Islet of Langerhans (tissue), 1 donor: ENCODE results near the gene PDSS2.
"Not testable (repeated sequence)": the region's sequence is repeated elsewhere in the genome, so short reads cannot be mapped to it uniquely, and the experiment has no call there.

Experiments used
- FAIRE-seq: peaks from one replicate; lab custom pipeline; 2011; peaks lifted over from hg19 to GRCh38; lab: Jason Lieb, UNC

Gene PDSS2

DNA sequence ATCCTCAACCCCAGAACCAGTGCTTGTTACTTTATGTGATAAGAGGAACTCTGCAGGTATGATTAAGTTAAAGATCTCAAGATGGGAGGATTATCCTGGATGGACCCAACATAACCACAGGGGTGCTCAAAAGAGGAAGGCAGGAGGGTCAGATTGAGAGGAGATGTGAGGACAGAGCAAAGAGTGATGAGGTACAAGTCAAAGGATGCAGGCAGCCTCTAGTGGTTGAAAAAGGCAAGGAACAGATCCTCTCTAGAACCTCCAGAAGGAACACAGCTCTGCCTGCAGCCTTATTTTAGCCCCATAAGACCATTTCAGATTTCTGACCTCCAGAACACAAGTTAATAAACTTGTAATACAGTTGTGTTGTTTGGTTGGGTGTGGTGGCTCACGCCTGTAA lies 41.2 kb downstream of the PDSS2 start:
- FAIRE-seq = no peak

DNA sequence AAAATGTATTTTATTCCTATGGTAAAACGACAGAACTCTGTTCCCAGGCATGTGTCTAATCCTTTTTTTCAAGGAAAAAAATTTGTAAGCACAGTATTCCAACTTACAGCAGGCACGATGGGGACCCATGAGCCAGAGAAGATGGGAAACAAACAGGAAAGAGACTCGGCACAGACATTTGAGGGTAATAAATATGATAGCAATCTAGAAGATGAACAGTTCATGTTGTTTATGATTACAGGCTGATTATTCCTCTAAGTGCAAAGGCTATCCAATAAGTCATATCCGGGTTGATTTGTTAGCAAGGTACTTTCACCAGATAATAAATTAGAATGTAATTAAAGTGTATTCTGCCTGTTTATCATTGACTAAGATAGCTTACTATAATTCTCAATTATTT lies 43.2 kb downstream of the PDSS2 start:
- no peak for FAIRE-seq

DNA sequence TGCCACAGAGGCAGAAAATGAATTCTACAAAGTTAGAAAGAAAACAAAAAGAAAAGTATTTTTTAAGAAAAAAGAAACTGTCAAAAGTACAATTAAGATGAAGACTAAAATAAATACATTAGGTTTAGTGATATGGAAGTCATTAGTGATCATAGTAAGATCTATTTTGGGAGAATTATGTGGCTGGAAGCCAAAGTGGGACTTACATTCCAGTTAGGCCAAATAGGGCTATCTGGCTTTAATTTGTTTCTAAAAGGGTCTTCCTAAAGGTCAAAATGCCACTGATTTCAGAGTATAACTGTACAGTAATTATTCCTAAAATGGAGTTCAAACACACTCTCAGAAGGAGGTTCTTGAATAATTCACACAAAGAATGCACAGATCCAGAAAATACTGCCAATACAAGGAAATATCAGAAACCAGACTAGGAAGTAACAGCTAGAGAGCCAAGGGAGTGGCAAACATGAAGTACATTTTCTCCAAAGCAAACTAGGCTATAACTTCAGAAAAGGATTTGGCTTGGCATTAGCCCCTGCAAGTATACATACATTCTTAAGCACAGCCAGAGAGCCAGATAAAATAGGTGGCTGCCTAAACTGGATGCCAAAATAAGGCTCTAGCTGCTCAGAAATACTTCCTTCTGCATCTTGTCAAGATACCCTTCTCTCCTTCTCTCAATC lies 45.3 kb downstream of the PDSS2 start:
- no peak for FAIRE-seq

DNA sequence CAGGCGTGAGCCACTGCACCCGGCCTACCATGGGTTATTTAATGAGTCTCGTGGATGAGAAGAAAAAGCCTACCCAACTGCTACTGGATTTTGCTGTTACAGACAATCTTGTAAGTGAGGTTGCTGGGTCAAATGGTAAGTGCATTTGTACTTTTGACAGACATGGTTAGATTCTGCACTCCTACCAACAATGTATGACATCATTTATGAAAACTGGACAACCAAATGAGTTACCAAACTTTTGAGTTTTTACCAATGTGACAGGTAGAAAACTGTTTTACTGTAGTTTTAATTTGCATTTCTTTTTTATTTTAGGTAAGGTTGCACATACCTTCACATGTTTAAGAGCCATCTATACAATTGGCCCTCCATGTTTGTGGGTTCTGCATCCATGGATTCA lies 48.2 kb downstream of the PDSS2 start:
- no peak for FAIRE-seq

DNA sequence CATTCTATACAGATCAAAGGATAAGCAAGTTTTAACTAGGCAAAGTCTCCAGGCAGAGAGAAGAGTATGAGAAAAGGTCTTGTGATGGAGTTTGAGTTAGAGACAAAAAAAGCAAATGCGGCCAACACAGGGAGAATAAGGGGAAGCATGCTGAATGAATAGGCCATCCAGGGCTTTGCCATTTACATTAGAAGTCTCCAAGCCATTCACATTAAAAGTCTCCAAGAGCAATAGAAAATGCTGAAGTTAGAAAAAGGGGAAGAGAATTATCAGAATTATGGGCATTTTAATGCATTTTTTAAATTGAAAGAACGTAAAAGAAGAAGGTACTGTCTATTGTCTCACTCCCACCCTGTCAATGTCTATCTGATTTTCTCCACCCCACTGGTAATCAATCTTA lies 49.4 kb downstream of the PDSS2 start:
- FAIRE-seq = no peak

DNA sequence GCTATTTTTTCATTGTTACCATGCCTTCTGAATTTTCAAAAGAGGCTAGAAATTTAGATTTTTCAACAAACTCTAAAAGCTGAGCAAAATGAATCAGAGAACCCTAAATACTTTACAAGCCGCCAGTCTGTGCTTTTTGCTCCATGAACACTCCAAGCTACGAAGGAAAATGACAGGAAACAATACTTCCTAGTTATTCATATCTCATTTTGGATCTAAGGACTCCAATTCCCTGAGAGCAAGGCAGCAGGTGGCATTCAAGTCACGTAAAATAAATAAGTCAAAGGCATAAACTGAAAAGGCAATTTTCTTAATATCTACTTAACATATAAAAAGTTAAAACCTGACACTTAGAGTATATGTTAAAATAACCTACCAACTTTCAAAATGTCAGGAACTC lies 50.6 kb downstream of the PDSS2 start:
- FAIRE-seq = no peak

DNA sequence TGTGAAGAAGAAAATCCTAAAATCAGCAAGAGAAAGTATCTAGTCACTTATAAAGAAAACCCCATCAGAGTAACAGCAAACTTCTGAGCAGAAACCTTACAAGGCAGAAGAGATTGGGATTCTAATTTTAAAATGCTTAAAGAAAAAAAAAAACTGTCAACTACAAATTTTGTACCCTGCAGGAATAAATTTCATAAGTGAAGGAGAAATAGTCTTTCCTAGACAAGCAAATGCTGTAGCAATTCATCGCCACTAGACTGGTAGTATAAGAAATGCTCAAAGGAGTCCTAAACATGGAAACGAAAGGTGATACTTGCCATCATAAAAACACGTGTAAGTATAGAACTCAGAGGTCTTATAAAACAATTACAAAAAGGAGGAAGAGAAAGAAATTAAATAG lies 54.4 kb downstream of the PDSS2 start:
- no peak for FAIRE-seq

DNA sequence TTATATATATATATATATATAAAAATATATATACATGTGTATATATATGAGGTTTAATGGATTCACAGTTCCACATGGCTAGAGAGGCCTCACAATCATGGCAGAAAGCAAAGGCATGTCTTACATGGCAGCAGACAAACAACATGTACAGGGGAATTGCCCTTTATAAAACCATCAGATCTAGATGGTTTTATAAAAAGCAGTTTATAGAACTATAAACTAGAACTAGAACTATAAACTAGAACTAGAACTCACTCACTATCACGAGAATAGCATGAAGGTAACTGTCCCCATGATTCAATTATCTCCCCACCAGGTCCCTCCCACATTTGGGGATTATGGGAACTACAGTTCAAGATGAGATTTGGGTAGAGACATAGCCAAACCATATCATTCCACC lies 56.8 kb downstream of the PDSS2 start:
- no peak for FAIRE-seq

DNA sequence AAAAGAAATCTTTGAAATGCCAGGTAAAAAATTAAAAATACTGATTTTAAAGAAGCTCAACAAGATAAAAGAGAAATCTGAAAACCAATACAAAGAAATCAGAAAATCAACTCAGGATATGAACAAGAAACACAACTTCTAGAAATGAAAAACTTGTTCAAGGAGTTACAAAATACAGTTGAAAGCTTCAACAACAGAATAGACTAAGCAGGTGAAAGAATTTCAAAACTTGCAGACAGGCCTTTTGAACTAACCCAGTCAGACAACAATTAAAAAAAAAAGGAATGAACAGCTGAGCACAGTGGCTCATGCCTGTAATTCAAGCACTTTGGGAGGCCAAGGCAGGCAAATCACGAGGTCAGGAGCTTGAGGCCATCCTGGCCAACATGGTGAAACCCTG lies 57.8 kb downstream of the PDSS2 start:
- no peak for FAIRE-seq

DNA sequence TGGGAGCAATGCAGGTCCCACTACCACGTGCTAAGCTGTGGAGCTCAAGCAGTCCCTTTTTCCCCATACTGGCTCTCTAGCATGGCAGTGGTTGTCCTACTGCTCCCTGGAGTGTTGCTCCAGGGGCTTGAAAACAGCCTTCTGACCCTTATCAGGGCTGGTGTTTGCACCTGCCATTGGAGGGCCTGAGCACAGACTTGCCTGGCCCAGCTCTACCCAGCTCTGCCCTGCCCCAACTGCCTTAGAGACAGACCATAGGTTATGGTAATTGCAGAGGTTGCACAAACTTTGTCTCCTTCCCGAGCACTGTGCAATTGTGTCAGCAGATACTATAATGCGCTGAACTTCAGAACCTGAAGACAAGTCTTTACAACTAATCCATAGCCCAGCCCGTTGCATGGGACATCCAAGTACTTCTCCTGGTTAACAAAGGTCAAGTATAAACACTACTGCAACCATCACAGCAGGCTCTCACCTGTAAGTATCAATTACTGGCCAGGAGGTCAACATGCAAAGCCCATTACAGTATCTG lies 58.7 kb downstream of the PDSS2 start:
- no peak for FAIRE-seq

DNA sequence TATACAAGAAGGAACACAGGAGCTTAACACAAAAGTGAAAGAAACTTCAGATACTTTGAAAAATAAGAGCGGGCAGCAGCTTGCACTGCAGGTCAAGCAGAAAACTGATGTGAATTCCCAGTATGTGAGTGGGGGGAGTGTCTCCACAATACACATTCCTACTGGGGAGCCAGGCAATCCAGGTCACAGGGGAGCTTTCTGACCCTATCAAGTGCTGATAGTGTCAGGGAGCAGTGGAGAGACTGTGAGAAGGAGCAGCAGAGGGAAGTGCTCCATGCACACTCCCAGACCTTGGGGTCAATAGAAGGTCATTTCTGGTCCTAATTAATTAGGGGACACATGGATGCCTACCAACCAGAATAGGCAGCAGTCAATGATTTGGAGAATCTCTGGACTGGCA lies 59.4 kb downstream of the PDSS2 start:
- FAIRE-seq = no peak

DNA sequence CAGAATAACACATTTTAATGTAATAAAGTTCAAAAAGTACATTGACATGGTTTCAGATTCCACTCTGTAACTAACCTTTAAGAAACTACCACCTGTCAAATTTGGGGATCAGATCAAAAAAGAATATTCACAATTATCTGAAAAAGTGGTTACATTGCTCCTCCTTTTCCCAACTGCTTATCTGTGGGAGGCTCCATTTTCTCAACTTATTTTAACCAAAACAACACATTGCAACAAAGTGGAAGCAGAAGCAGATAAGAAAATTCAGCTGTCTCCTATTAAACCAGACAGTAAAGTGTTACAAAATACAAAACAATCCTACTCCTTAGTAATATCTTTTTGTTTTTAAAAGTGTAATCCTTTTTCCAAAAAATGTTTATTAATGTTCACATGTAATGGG lies 61.4 kb downstream of the PDSS2 start:
- FAIRE-seq = no peak

DNA sequence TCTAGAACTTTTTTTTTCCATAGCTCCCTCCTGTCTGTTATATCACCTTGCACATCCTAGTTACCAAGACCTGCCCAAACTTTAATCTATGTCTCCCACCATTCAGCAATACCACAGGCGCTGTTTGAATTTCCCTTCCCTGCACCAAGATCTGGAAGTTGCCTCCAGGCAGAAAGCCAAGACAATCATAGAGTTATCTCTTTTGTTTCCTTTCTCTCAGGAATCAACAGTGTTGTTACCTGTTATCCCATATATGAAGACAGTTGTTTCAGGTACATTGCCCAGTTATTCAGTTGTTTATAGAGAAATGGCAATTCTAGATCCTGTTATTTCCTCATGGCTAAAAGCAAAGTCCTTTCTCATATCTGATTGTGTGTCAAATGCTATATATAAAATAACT lies 63.2 kb downstream of the PDSS2 start:
- FAIRE-seq = no peak

DNA sequence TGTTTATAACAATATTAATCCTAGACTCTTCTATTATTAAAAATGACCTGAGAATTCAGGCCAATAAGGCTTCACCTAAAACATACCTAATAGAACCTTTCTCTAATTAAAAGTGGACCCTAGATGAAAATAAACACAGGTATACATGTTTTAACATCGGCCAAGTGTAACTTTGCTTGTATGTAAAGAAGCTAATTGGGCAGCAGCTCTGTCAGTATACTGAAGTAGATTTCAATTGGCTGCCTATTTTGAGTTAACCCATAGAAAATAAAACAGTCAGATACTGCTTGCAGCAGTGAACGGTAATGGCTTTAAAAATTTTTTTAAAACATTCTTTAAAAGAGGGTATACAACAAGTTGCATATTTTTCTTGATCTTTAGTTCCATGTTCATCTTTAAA lies 67.3 kb downstream of the PDSS2 start:
- FAIRE-seq = no peak

DNA sequence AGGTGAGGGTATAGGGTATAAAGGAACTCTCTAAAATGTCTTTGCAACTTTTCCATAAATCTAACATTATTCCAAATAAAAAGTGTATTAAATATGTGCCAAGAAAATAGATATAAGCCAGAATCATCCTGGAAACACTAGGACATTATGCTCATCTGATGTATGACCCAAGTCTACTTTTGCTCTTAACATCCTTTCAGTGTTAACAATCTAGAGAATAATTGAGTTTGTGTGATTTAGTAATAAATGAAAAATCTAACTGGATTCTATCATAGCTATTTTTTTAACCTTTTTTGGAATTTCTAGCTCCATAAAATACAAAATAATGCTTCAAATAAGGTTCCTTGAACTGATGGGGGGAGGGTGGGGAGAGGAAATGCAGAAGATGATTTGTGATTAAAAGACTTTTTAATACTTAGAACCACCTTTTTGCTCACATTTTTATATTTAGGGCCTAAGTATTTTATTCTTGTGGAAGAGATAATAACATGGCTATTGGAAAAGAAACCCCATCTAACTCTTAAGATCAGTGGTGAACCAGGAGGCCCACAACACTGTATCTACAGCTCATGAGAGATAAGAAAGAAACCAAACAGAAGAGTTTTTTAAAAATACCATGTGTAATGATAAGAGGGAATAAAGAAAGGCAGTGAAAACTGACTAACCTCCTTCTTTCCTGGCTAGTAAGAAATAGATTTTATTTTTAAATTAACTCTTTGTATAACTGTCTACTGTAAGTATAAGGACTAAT lies 68.5 kb downstream of the PDSS2 start:
- FAIRE-seq = no peak

DNA sequence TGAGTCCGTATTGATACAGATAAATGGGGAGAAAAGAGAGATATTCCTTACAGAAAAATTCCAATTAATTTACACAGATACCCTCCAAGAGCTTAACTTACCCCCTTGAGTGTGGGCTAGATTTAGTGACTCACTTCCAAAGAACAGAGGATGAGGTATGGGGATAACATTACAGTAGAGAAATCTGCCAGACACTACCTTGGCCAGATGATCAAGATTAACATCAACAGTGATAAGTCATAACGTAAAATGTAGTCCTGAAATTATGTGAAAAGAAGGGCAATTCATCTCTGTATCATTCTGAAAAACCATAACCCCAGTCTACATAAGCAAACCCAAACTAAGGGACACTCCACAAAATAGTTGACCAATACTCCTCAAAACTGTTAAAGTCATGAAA lies 69.3 kb downstream of the PDSS2 start:
- FAIRE-seq = no peak

DNA sequence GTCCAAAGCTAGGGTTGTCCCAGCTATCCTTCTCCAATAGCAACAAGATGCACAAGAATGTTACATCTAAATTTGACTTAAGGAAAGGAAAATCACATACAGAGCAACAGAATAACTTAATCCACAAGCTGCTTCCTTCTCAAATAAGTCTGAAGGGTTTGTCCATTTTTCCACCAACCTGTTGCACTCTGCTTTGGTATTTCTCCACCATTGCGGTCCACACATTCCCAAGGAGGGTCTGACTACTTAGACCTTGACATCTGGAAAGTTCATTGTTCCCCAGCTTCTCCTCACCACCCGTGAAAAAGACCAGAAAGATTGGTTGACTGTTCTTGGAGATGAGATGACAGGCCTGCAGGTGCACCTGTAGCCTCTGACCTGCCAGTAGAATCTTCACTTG lies 72.5 kb downstream of the PDSS2 start:
- FAIRE-seq = no peak

DNA sequence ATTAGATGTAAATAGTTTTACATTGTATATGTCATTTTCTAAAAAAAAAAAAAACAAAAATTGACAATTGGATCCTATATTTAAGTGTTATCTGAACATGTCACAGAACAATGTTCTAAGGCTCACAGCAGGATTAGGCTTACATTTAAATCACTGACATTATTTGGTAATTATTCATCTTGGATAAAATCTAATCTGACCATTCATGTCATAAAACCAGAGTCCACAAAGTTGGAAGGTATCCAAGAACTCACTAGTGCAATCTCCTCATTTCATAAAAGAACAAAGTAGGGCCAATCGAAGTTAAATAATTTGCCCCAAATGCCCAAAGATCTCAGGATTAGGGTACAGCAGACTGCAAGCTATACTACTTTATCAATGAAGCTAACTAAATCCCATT lies 73.0 kb downstream of the PDSS2 start:
- peak; percentile 84 for FAIRE-seq

DNA sequence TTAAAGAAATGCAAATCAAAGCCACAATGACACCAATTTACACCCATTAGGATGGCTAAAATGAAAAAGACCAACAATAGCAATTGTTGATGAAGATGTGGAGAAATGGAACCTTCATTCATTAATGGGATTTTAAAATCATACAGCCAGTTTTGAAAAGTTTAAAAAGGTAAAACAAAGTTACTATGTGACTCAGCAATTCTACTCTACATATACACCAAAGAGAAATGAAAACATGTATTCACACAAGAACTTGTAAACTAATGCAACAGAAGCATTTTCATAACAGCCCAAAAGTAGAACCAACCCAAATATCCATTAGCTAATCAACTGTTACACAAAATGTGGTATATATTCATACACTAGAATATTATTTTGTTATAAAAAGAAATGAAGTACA lies 75.7 kb downstream of the PDSS2 start:
- FAIRE-seq = no peak

DNA sequence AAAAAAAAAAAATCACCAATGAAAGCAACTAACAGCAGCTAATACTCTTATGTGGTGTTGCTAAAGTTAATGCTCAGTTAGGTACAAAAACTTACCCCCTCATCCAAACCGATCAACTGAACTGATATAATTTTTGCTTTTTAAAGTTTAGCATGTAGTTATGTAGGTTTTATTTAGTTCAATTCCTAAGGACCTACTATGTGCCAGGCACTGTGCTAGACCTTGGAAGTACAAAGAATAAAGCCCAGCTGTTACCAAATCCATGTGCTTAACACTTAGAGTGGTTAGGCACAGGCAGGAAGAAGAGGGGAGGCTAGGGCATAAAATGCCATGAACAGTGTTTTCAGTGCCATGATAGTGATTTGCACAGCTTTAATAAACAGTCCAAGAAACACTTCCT lies 85.1 kb downstream of the PDSS2 start:
- FAIRE-seq = no peak

DNA sequence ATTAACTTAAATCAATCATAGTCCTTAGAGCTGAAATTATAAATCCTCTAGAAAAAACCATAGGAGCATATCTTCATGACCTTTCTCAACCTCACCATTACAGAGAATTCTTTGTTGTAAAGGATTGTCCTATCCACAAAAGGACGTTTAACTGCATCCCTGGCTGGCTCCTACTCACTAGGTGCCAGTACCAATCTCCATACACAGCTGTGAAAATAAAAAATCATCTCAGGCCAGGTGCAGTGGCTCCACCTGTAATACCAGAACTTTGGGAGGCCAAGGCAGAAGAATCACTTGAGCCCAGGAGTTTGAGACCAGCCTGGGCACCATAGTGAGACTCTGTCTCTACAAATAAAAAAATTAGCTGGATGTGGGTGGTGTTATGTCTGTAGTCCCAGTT lies 89.9 kb downstream of the PDSS2 start:
- no peak for FAIRE-seq

DNA sequence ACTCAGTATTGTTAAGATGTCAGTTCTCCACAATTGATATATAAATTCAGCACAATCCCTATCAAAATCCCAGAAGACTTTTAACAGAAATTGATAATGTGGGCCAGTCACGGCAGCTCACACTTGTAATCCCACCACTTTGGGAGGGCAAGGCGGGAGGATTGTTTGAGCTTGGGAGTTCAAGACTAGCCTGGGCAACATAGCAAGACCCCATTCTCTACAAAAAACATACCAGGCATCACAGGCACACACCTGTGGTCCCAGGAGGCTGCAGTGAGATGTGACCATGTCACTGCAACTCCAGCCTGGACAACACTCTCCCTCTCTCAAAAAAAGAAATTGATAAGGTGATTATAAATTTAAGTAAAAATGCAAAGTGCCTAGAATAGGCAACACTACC lies 90.9 kb downstream of the PDSS2 start:
- FAIRE-seq = no peak

DNA sequence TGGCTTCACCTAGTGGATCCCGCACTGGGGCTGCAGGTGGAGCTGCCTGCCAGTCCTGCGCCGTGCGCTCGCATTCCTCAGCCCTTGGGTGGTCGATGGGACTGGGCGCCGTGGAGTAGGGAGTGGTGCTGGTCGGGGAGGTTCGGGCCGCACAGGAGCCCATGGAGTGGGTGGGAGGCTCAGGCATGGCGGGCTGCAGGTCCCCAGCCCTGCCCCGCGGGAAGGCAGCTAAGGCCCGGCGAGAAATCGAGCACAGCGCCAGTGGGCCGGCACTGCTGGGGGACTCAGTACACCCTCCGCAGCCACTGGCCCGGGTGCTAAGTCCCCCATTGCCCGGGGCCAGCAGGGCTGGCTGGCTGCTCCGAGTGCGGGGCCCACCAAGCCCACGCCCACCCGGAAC lies 95.2 kb downstream of the PDSS2 start:
- FAIRE-seq = not testable (repeated sequence)
